ENCODE measurements around the gene LIMS2.

- no peak for TF ChIP-seq CTCF (IDR thresholded peaks at IDR 0.05)
- TF ChIP-seq POLR2A (IDR thresholded peaks at IDR 0.05): no peak
- no peak for TF ChIP-seq POLR2AphosphoS5 (IDR thresholded peaks at IDR 0.05)
These were observed 2.7 kb downstream of the LIMS2 start for GRCh38 chr2:127672341-127673224.

Measured in breast epithelium (tissue), 3 donors.